Peyer's patch (tissue), 4 donors: ENCODE measurements around the gene MAGI2.

ENCODE experiments used
- CTCF ChIP-seq, 6 experiments: fragments of 450-650 bp in 4 of 6; fragments of 200-600 bp in 2 of 6; sonication (generic) in 1 of 6; IDR thresholded peaks; one replicate each; pipeline ENCODE4 v1.5.1; 2017 to 2019; ENCODE audit warnings: antibody characterized with exemption in 6 of 6, mild to moderate bottlenecking in 3 of 6, moderate library complexity in 1 of 6
- POLR2A ChIP-seq, 2 donors: fragments of 450-650 bp; IDR thresholded peaks; one replicate each; pipeline ENCODE4 v1.5.1; 2017; ENCODE audit warnings: antibody characterized with exemption in 2 of 2, mild to moderate bottlenecking in 2 of 2, moderate library complexity in 2 of 2

DNA sequence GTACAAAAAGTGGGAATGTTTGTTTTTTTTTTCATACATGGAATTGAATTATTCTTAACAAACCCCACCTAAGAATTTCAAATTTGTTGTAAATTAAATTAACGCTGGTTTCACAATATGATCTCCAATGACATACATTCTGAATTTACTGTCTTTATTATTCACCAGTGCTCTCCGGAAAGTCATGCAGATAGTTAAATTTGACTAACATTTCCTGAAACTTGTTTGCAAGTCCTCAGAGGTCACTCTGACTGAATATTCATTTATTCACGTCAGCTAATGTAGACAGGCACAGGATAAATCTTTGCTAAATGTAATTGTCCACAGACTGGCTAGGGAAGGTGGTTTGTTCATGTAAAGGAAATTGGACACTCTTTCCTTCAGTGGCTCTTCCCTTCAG, 924.5 kb downstream of the MAGI2 start:
- TF ChIP-seq CTCF (IDR thresholded peaks at IDR 0.05) (no peak), POLR2A (IDR thresholded peaks at IDR 0.05) (no peak)
